ENCODE results near the gene PANK1.

The PANK1 gene

GRCh38 chr10:89575031-89575430 is 70.0 kb downstream of the PANK1 start:
- DNase-seq (ENCODE audit: low read depth in 1 of 2, low spot score in 1 of 2) = no peak
- Histone ChIP-seq H3K27me3 (ENCODE audit: insufficient read depth, poor library complexity, severe bottlenecking) (no peaks in the 10 kb centered on the region), H3K27ac (replicated peaks) (no peak overlapping the region), H3K4me3 (replicated peaks; ENCODE audit: insufficient read depth, low read length) (no peak overlapping the region)
- no peak for TF ChIP-seq CTCF (IDR thresholded peaks at IDR 0.05; ENCODE audit: insufficient read depth, low read length)
- TF ChIP-seq GABPA (IDR thresholded peaks at IDR 0.05; ENCODE audit: low read depth) = no peak
- TF ChIP-seq REST (IDR thresholded peaks at IDR 0.05; ENCODE audit: insufficient replicate concordance, low read depth) = no peak
- no peak for TF ChIP-seq SPI1 (IDR thresholded peaks at IDR 0.05; ENCODE audit: borderline replicate concordance, low read depth)
- no peak for TF ChIP-seq POLR2AphosphoS5 (IDR thresholded peaks at IDR 0.05; ENCODE audit: low read depth)

- Histone ChIP-seq H3K27me3 (ENCODE audit: insufficient read depth, poor library complexity, severe bottlenecking) (no peaks in the 10 kb centered on the region), H3K27ac (replicated peaks) (no peak overlapping the region), H3K4me3 (replicated peaks; ENCODE audit: insufficient read depth, low read length) (no peak overlapping the region)
- TF ChIP-seq REST (IDR thresholded peaks at IDR 0.05; ENCODE audit: insufficient replicate concordance, low read depth) = no peak
- no peak for TF ChIP-seq POLR2AphosphoS5 (IDR thresholded peaks at IDR 0.05; ENCODE audit: low read depth)
- TF ChIP-seq GABPA (IDR thresholded peaks at IDR 0.05; ENCODE audit: low read depth) = no peak
- TF ChIP-seq CTCF (IDR thresholded peaks at IDR 0.05; ENCODE audit: insufficient read depth, low read length) = no peak
- TF ChIP-seq SPI1 (IDR thresholded peaks at IDR 0.05; ENCODE audit: borderline replicate concordance, low read depth) = no peak
- no peak for DNase-seq (ENCODE audit: low read depth in 1 of 2, low spot score in 1 of 2)
Observed at GRCh38 chr10:89574368-89574767, 70.7 kb downstream of the PANK1 start.

GRCh38 chr10:89567576-89568245 is 77.3 kb downstream of the PANK1 start:
- Histone ChIP-seq H3K27ac (replicated peaks) (no peak overlapping the region), H3K4me3 (replicated peaks; ENCODE audit: insufficient read depth, low read length) (no peak overlapping the region), H3K27me3 (ENCODE audit: insufficient read depth, poor library complexity, severe bottlenecking) (peaks cover 8% of the 10 kb centered on the region)
- DNase-seq (ENCODE audit: low read depth in 1 of 2, low spot score in 1 of 2) = no peak
- TF ChIP-seq REST (IDR thresholded peaks at IDR 0.05; ENCODE audit: insufficient replicate concordance, low read depth) (no peak), POLR2AphosphoS5 (IDR thresholded peaks at IDR 0.05; ENCODE audit: low read depth) (no peak), SPI1 (IDR thresholded peaks at IDR 0.05; ENCODE audit: borderline replicate concordance, low read depth) (no peak), GABPA (IDR thresholded peaks at IDR 0.05; ENCODE audit: low read depth) (no peak), CTCF (IDR thresholded peaks at IDR 0.05; ENCODE audit: insufficient read depth, low read length) (no peak)
